HG03280 (cell line): ENCODE data around the gene PLEKHH1.
"Not testable (repeated sequence)": the region's sequence is repeated elsewhere in the genome, so short reads cannot be mapped to it uniquely, and the experiment has no call there.

Experiments
- ATAC-seq: cut with Tn5 transposase; IDR thresholded peaks from one replicate; pipeline ENCODE4 v1.9.1; 2021; ENCODE audit warnings: mild to moderate bottlenecking, moderate library complexity; ENCODE audit not compliant: unreplicated experiment

The PLEKHH1 gene

DNA sequence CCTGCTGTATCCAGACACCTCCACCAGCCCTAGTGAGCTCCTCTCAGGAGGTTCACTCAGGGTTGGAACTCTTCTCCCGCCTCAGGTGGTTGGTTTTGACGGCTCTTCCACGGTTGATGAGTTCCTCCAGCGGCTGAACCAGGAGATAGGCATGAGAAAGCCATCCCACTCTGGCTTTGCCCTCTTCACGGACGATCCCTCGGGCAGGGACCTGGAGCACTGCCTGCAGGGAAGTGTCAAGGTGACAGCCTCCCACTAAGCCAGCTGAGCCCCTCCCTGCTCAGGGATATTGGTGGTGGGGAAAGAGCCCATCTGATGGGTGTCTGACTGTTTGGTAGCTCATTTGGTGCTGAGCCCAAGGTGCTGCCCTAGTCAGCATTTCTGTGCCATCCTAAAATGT lies 46.5 kb downstream of the PLEKHH1 start:
- ATAC-seq: no peak

DNA sequence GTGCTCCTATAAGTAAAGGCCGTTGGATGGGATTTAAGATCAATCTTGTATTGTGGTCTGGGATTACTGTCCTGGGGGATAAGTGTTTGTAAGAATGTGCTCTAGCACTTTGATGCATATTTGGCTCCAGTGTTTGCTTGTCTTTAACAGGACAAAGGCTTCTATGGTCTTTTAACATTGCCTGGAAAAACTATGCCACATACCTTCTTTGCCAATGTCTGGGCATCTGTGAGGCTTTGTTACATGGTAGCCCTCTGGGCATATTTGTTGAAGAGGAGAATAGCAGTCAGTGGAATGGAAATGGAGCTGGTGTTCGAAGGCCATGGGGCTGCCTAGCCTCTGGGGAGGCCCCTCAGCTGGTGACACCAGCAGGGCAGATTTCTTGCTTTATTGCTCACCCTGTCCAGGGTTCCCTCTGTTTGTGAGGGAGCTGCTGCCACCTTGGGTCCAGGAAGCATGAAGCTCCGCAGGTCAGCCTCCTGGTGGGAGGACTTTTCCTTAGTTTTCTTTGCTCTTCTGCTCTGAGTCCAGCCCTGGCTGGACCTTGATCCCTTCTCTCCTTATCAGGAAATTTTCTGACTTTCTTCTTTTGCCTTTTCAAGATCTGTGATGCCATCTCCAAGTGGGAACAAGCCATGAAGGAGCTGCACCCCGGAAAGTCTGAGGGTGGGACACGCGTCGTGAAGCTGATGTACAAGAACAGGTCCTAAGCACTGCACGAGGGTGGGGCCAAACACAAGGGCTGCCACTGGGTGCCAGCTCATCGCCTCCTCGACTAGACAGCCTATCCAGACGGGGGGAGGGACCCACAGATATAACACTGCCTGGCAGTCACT lies 47.5 kb downstream of the PLEKHH1 start:
- ATAC-seq: no peak

DNA sequence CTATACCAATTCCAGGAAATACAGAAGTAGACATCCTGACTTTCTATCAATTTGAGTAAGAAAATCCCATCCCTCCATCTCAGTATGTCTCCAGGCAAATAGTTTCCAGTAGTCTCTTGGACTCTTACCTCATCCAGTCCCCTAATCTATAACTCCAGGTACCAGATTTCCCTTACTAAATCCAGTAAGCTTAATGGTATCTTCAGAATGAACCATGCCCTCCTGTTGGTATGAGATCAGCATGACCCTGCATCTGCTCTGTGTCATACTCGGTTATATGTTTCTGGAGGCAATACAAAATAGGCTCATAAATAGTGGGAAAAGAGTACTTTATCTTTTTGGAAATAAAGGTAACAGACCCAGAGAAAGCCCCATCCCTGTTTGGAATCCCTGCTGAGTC lies 48.6 kb downstream of the PLEKHH1 start:
- ATAC-seq: no peak

DNA sequence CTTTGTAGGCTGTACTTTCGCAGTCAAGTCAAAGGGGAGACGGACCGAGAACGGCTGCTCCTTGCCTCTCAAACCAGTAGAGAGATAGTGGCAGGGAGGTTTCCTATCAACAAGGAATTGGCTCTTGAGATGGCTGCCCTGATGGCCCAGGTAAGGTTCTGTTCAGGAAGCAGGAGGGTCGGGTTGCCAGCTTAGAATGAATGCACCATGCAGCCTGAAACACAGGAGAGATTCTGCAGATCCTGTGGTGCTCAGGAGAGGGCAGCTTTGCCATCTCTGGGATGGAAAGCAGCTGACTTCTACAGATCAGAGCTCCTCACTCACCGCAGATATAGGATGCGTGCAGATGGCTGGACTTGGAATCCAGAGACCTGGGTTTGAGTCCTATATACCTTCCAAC lies 49.0 kb downstream of the PLEKHH1 start:
- no peak for ATAC-seq

DNA sequence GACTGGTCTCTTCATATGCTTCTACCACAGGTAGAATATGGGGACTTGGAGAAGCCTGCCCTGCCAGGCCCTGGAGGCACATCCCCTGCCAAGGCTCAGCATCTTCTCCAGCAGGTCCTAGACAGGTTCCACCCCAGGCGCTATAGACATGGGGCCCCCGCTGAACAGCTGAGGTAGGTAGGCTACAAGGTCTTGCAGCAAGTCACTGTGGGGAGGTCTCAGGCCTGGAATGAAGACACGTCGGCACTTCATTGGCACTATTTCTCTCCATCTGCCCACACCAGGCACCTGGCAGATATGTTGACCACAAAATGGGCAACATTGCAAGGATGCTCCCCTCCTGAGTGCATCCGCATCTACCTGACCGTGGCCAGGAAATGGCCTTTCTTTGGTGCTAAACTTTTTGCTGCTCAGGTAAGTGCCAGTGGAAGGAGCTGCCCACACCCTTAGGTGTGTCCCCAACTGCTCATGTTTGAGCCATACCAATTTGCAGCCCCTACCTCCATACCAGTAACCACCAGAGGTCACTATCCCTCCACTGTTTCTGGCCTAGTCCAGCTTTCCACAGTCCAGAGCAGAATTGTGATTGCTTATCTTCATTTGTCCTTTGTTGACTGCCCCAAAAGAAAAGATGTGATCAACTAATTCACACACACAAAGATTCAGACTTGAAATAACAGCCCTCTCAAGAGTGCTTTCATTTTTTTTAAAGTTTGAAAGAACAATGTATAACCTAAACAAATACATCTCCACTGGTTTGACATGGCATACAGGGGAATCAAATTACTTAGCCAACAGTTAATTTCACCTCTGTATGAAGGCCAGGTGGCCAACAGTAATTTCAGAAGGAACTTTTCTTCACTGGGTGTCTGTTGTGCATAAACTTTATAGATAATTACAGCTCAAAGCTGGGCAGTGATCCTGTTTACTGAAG lies 50.9 kb downstream of the PLEKHH1 start:
- ATAC-seq: no peak

DNA sequence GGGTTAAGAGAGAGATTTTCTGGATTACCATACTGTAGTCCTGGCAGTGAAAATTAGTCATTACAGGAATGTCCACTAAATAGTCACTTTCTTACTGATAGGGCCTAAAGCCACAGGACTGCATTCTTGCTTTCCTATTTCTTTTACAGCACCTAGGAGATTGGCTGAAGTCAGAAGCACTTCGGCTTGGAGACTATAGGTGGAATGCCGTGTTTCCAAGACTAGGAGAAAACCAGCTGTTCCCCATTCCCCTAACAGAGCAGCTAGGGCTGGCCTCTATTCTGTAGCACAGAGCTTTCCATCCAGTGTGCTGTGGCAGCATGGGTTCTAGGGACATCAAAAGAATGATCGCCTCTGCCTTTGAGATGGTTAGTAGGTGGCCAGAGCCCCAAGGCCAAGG lies 51.9 kb downstream of the PLEKHH1 start:
- no peak for ATAC-seq

DNA sequence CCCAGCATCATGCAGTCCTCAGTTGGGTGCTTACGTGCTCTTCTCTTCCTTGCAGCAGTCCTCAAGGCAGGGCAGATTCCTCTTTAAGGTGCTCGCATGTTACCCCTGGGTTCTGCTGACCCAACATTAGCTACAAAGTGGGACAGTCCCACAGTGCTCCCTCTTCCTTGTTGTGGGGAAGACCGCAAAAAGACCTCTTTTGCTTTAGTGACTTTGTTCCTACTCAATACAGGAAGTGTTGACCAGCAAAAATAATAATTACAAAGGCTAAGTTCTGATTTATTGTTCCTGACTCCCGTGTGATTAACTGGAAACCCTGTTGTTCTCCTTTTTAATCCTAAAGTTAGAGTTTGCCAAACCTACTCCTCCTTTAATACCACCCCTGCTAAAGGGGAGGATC lies 53.3 kb downstream of the PLEKHH1 start:
- no peak for ATAC-seq

DNA sequence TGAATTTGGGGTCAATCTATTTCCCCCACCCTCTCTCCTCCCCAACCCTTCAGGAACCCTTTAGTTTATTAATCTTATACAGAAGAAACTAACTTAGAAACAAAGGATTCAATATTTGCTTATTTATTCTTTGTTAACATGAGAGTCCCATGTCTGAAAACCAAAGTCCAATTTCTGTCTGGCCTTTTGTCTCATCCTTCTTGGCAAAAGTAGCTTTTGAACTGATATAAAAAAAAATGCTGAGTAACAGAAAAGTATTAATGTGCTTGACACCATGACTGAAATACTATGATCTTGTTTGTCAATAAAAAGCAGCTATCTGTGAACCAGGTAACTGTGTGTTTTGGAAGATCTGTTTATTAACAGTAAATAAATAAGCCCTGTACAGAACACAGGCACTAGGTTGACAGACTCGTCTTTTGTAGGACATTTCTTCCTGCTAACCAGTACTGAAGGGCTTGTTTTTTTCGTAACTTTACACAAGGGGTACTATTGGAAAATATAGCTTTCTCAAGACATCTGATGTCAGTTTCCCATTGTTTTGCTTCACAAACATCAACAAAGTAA lies 56.2 kb downstream of the PLEKHH1 start:
- ATAC-seq: no peak

DNA sequence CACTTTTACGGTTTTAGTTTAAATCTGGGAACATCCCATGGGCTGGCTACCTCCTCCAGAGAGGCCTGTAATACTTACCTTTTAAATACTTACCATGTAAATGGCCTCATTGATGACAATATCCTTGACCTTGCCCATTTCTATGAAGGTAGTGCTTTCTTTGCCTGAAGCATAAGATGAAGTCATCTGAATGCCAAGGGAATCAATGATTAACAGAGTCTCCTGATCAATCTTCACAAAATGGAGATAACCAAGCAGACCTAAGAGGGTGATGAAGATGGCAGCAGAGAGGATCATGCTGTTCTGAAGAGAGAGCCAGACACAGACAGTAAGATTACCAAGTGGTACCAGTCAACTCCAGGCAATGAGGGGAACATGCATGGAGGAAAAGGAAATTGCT lies 60.6 kb downstream of the PLEKHH1 start:
- ATAC-seq: not testable (repeated sequence)

DNA sequence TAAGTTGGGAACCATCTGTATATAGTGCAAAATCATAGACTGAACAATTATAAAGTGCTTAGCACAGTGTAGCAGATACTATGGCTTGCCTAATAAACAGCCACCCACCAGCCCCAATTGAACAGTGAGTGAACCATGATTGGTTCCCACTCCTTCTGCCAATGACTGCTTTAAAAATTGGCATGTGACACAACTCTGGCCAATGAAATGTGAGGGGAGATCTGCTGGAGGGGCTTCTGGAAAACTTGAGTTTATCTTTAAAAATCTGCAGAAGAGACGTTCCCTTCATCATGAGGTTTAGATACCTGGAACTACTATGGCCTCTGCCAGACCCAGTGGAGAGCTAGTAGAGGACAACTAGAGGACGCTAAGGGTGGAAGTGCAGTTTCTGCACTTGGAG lies 62.3 kb downstream of the PLEKHH1 start:
- no peak for ATAC-seq

DNA sequence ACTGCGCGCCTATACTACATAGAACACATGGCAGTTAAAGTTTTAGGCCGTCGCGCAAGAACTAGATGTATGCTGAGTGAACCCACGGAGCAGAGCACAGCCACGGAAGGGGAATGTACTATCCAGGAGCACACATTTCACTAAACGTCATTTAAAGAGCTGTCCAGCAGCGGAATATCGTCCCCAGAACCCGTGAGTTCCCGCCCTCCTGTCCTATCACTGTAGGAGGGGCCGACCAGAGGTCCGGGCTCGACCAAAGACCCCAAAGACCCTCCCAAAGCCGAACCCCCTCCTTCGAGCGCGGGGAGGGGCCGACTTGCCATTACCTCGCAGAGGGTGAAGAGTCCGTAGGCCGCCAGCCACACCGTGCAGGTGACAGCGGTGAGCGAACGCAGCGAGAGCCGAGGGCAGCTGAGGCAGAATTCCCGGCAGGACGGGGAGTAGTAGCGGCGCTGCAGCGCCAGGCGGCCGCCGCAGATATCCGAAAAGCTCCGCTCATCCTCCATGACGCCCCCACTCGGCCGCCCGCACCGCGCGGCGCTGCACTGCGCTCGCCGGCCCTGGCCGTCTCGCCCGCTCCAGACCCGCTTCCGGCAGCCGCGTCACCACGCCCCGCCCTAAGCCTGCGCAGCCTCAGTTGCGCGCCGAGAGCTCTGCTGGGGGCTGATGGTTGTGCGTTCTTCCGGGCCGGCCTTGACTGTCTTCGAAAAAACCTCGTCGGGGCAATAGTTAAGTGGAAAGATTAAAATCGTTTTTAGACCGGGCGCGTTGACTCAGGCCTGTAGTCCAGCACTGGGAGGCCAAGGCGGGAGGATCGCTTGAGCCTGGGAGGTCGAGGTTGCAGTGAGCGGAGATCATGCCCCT lies 66.8 kb downstream of the PLEKHH1 start, which contains the start of gene PIGH:
Gene PIGH, minus strand, starts transcription at position 571 of the 864 bp plus-strand sequence. Its CDS starts 65 bp downstream, at position 506.
- ATAC-seq: peak; percentile 97

DNA sequence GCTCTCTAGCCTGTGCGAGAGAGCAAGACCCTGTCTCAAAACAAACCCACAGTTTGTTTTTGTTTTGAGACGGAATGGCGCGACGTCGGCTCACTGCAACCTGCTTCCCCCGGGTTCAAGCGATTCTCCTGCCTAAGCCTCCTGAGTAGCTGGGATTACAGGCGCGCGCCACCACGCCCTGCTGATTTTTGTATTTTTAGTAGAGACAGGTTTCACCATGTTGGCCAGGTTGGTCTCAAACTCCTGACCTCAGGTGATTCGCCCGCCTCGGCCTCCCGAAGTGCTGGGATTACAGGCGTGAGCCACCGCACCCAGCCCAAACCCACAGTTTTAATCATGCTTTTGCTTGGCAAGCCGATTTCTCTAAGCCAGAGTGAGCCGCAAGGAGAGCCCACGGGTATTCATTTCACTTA lies 67.5 kb downstream of the PLEKHH1 start:
- not testable (repeated sequence) for ATAC-seq

DNA sequence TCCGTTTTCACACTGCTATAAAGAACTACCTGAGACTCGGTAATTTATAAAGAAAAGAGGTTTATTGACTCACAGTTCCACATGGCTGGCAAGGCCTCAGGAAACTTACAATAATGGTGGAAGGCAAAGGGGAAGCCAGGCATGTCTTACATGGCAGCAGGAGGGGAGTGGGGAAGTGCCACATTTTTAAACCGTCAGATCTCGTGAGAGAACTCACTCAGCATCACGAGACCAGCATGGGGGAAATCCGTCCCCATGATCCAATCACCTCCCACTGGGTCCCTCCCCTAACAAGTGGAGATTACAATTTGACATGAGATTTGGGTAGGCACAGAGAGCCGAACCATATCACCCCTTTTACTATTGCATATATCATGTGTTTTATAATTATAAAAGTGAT lies 69.0 kb downstream of the PLEKHH1 start:
- ATAC-seq: no peak

DNA sequence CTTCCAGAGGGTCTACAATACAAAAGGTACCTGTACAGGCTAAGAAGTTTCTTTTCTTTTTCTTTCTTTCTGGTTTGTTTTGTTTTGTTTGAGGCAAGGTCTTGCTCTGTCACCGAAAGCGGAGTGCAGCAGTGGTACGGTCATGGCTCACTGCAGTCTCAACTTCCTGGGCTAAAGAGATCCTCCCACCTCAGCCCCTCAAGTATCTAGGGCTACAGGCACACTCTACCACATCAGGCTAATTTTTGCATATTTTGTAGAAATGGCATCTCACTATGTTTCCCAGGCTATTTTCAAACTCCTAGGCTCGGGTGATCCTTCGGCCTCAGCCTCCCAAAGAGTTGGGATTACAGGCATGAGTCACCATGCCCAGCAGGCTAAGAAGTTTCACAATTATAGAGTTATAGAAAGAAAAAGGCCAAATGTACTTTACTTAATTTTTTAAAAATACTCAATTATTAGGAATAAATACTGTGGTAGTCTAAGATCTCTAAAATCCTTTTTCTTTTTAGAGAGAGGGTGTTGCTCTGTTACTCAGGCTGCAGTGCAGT lies 70.0 kb downstream of the PLEKHH1 start:
- ATAC-seq: peak; percentile 60

DNA sequence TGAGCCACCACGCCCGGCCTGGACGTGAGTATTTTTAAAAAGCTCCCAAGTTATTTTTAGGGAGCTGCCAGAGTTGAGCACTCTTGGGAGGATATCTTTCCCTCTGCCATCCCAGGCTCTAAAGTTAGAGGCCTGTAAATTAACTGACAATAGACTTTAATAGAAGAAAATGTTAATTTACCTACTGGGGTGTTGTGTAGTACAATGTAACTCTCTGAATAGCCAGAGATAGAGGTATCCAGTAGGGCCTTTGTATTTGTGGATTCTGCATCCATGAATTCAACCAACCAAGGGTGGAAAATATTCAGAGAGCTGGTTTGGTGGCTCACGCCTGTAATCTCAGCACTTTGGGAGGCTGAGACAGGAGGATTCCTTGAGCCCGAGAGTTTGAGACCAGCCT lies 74.6 kb downstream of the PLEKHH1 start:
- ATAC-seq: no peak

DNA sequence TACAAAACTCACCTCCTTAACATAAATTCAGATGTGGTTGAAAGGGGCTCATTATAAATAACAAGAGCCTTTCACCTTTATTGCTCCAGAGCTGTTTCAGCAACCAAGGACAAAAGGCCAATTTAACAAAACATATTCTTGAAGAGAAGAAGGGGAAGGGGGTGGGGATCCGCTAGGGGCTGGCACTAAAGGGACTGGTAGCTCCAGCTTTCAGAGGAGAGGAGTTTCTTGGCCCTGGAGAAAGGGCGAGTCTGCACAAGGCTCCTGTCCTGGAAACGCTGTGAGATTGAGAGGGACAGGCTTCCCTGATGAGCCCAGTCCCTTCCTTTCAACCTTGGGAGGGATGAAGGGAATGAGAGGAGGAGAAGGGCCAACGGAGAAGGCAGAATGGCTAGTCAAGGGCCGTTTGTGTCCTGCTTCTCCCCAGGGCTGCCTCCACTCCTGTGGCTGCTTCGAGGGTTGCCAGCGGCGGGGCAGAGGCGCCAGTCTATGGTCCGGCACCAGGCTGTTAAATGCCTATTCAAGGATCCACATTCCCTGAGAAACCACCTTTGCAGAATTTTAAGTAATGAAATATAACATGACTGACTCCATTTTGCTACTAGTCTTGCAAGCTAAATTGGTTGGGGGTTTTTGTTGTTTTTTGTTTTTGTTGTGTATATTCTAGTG lies 76.7 kb downstream of the PLEKHH1 start:
- no peak for ATAC-seq

DNA sequence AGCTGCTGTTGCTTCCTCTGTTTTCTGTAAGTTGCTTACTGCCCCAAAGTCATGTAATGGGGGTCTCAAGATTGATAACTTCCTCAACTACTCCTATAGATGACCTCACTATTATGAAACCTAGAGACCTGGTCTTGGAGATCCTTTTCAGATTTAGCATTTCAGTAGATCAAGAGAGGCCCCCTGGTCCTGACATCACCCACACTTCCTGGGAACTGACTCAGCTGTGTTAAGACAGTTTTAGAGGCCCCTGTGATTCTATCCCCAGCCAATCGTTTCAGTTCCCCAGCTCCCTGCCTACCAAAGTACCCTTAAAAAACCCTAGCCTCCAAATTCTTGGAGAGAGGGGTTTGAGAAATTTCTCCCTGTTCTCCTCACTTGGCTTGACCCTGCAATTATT lies 77.4 kb downstream of the PLEKHH1 start:
- ATAC-seq: no peak

DNA sequence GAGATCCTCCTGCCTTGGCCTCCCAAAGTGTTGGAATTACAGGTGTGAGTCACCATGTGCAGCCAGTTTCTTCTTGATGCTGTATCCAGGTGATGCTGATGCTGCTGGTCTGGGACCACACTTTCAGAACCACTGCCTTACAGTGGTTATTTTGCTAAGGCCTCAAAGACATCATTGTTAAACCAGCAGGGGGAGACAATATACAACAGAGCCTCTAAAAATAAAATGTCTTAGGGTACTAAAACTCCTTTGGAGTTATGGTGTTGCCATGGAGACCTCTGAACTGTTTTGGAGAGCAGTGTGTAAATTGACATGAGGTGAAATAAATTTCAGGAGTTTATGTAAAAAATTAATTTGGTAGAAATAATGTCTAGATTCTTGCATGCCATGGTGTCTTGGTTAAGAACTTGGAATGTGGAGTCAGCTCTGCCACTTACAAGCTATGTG lies 85.5 kb downstream of the PLEKHH1 start:
- ATAC-seq: no peak

DNA sequence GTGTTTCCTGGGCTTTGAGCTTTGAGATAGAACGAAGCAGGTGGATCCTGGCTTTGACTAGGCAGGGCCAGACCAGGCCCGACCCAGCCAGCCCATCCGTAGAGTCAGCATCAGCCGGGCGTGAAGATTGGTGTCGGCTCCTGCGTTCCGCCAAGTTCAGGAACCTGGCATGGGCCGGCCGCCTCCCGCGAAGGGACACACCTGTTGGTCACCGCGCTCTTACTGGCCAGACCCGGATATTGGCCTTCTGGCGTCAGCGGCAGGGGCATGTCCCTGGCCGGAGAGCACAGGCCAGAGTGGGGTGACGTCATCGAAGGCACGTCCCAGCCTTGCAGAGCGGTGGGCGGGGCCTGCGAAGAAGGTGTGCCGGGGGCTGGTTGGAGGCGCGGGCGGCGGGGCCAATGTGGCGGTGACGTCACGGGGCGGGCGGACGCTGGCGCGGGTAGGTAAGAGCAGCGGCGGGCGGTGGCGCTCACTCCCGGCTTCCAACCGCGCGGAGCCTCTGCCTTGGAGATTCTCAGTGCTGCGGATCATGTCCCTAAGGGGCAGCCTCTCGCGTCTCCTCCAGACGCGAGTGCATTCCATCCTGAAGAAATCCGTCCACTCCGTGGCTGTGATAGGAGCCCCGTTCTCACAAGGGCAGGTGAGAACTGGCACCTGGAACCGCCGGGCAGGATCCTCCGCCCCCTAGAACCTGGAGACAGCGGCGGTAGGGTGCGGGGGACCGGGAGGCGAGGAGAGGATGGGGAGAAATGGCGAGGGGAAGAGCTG lies 86.5 kb downstream of the PLEKHH1 start, which contains the start of gene ARG2:
Gene ARG2, plus strand, starts transcription at position 475 of the 771 bp plus-strand sequence. Its CDS starts 58 bp downstream, at position 533.
- ATAC-seq: peak; percentile 97
